Measurements from ENCODE around the gene ZNF296. TPM values are rescaled to one million over a fixed set of nuclear protein-coding genes. Genes with fewer than 3 reads are reported as not detected.

ZNF296 gene
- total and polyA plus RNA-seq, 2 of the 8 experiments (the other 6 are each of a cell fraction or from before 2014, with no cell fraction given), result 2.7 to 7.5 TPM

- TF ChIP-seq POLR2AphosphoS5 (IDR thresholded peaks at IDR 0.05; ENCODE audit: low read depth, low read length) (peak; percentile 66; the same call in 1 of the 2 replicates), SP1 (IDR thresholded peaks at IDR 0.05; ENCODE audit: low read depth, low read length) (no peak), FOSL1 (IDR thresholded peaks at IDR 0.05; ENCODE audit: insufficient read depth, low read depth, low read length) (no peak), RBBP5 (IDR thresholded peaks at IDR 0.05; ENCODE audit: borderline replicate concordance, low read depth, low read length) (0 out of 2 replicates have a peak, but pooled peaks have one; percentile 38), CREB1 (IDR thresholded peaks at IDR 0.05) (peak; percentile 42; the same call in 1 of the 2 replicates), TAF1 (IDR thresholded peaks at IDR 0.05; ENCODE audit: low read depth, low read length) (peak; percentile 70; the same call in 1 of the 2 replicates), MAX (IDR thresholded peaks at IDR 0.05) (0 out of 2 replicates have a peak, but pooled peaks have one; percentile 45), CTCF (IDR thresholded peaks at IDR 0.05; ENCODE audit: control extremely low read depth in 1 of 3, insufficient read depth in 1 of 3, low read depth in 1 of 3, low read length in 3 of 3) (no peak), SIN3A (conservative IDR thresholded peaks at IDR 0.05 in 1 of 2, IDR thresholded peaks at IDR 0.05 in 1 of 2; ENCODE audit: low read depth in 1 of 2, low read length in 2 of 2) (peak; percentile 20 to 63; a peak in 2 of 4 replicates), PHF8 (conservative IDR thresholded peaks at IDR 0.05; ENCODE audit: low read depth, low read length) (peak; percentile 94)
These were observed 37.1 kb downstream of the ZNF296 start, which contains the start of gene CLASRP (continued) for GRCh38 chr19:45038931-45039893.

Data from H1 (cell line).